Mucosa of stomach (tissue), 1 donor: ENCODE results near the gene LRMDA.

ENCODE experiments used
- H3K27me3 ChIP-seq: one replicate; pipeline ENCODE4 v1.7.0; 2013; ENCODE audit warnings: mild to moderate bottlenecking, low read length; ENCODE audit not compliant: control insufficient read depth, insufficient read depth
- H3K36me3 ChIP-seq: one replicate; pipeline ENCODE4 v1.7.0; 2013; ENCODE audit warnings: low read length; ENCODE audit not compliant: control insufficient read depth, insufficient read depth
- H3K4me1 ChIP-seq: one replicate; pipeline ENCODE4 v1.7.0; 2013; ENCODE audit warnings: mild to moderate bottlenecking, low read length; ENCODE audit not compliant: control insufficient read depth, insufficient read depth
- H3K4me3 ChIP-seq: one replicate; pipeline ENCODE4 v1.7.0; 2013; ENCODE audit warnings: low read length
- H3K9ac ChIP-seq: one replicate; pipeline ENCODE4 v1.7.0; 2013; ENCODE audit warnings: mild to moderate bottlenecking, low read length, moderate library complexity
- H3K9me3 ChIP-seq: one replicate; pipeline ENCODE4 v1.7.0; 2013; ENCODE audit warnings: mild to moderate bottlenecking, low read length, moderate library complexity; ENCODE audit not compliant: control insufficient read depth
- donor health status: Pancreatic carcinoma.

Gene LRMDA

DNA sequence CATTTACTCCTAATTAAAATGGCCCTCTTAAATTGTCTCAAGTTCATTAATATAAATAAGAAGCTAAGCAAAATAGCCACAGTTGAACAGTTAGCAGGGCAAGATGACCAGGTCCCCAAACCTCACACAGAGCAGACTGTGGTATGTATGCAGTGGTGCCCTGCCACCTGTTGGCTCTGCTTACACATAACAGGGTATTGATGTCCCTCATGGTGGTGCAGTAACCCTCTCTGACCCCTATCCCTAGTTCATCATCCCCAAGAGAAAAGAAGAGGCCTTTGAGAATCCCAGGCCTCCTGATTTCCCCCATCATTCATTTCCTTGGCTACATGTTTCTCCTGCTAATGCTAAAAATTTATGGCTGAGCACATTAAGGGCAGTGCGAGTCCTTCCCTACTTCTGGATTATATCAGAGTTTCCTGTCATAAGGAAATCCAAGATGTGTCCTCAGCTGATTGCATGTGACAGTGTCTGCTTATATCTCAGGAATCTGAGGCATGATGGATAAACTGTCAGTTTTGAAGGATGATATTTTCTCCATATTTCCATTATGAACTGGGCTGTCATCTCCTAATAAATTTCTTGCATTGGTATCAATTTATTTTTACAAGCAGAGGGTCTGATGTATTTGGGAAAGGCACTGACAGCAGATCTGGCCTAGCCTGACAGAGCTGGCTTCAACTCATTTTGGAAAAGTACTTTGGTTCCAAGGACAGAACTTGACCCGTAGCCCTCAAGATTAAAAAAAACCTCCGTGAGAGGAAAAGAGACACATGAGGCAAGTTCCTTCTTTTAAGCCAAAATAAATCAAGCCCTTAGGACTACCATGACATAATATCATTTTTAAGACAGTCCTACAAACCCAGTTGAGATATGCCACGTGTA, 880.6 kb downstream of the LRMDA start:
- no peak overlapping the region for H3K4me3 ChIP-seq
- no peak overlapping the region for H3K9ac ChIP-seq
- no peaks in the 10 kb centered on the region for H3K9me3 ChIP-seq
- no peaks in the 10 kb centered on the region for H3K36me3 ChIP-seq
- peaks cover 16% of the 10 kb centered on the region for H3K27me3 ChIP-seq
- H3K4me1 ChIP-seq = no peaks in the 10 kb centered on the region

- Histone ChIP-seq H3K4me3 (no peak overlapping the region), H3K4me1 (no peaks in the 10 kb centered on the region), H3K36me3 (no peaks in the 10 kb centered on the region), H3K9me3 (no peaks in the 10 kb centered on the region), H3K9ac (no peak overlapping the region), H3K27me3 (no peaks in the 10 kb centered on the region)
Observed at GRCh38 chr10:76315240-76315639, 883.8 kb downstream of the LRMDA start.

DNA sequence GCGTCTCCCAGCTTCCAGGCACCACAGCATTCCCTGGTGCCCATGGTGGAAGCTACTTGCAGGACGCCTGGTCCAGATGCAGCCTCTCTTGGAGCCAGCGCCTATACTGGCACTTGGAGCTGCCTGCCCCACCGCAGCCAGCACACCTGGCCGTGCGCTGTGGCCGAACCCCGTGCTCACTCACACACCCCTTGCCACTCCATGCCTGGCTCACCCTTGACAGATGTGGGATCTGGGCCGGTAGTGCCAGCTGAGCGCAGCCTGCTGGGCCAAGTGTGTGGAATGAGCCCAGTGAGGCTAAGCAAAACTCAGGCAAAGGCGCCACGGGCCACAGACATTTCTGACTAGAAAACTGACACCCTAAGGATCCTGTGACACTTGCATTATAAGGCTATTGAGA, 884.8 kb downstream of the LRMDA start:
- Histone ChIP-seq H3K9me3 (no peaks in the 10 kb centered on the region), H3K9ac (no peak overlapping the region), H3K27me3 (no peaks in the 10 kb centered on the region), H3K36me3 (no peaks in the 10 kb centered on the region), H3K4me1 (no peaks in the 10 kb centered on the region), H3K4me3 (no peak overlapping the region)

- Histone ChIP-seq H3K9me3 (no peaks in the 10 kb centered on the region), H3K4me3 (no peak overlapping the region), H3K4me1 (no peaks in the 10 kb centered on the region), H3K36me3 (no peaks in the 10 kb centered on the region), H3K27me3 (no peaks in the 10 kb centered on the region), H3K9ac (no peak overlapping the region)
Observed at GRCh38 chr10:76317078-76317477, 885.7 kb downstream of the LRMDA start.

- H3K27me3 ChIP-seq = no peaks in the 10 kb centered on the region
- H3K9ac ChIP-seq = no peak overlapping the region
- no peaks in the 10 kb centered on the region for H3K9me3 ChIP-seq
- no peaks in the 10 kb centered on the region for H3K36me3 ChIP-seq
- H3K4me1 ChIP-seq = no peaks in the 10 kb centered on the region
- H3K4me3 ChIP-seq = no peak overlapping the region
Observed at GRCh38 chr10:76318211-76318610, 886.8 kb downstream of the LRMDA start.

DNA sequence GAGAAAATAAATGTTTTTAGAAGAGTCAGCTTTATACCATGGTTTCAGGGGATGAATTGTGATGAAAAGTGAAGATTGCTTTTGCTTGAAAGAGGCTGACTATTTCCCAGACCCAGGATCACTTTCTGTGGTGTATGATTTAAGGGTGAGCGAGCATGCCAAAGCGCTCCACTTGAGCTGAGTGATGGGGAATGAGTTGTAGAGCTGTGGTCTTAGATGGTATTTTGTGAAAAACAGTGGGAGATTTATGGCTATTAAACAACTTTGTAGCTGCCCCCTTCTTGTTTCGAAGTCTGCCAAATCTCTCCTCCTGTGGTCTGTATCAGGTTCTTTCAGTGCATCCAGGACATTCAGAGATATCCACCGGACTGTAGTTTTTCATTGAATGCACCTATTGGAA, 888.2 kb downstream of the LRMDA start:
- Histone ChIP-seq H3K9ac (no peak overlapping the region), H3K9me3 (no peaks in the 10 kb centered on the region), H3K4me1 (no peaks in the 10 kb centered on the region), H3K4me3 (no peak overlapping the region), H3K27me3 (no peaks in the 10 kb centered on the region), H3K36me3 (no peaks in the 10 kb centered on the region)

- Histone ChIP-seq H3K9ac (no peak overlapping the region), H3K36me3 (no peaks in the 10 kb centered on the region), H3K27me3 (no peaks in the 10 kb centered on the region), H3K4me3 (no peak overlapping the region), H3K9me3 (no peaks in the 10 kb centered on the region), H3K4me1 (no peaks in the 10 kb centered on the region)
Observed at GRCh38 chr10:76324283-76324682, 892.9 kb downstream of the LRMDA start.

GRCh38 chr10:76327441-76327840, 896.0 kb downstream of the LRMDA start:
- H3K4me3 ChIP-seq = no peak overlapping the region
- no peaks in the 10 kb centered on the region for H3K36me3 ChIP-seq
- no peaks in the 10 kb centered on the region for H3K27me3 ChIP-seq
- no peaks in the 10 kb centered on the region for H3K4me1 ChIP-seq
- no peaks in the 10 kb centered on the region for H3K9me3 ChIP-seq
- H3K9ac ChIP-seq = no peak overlapping the region

DNA sequence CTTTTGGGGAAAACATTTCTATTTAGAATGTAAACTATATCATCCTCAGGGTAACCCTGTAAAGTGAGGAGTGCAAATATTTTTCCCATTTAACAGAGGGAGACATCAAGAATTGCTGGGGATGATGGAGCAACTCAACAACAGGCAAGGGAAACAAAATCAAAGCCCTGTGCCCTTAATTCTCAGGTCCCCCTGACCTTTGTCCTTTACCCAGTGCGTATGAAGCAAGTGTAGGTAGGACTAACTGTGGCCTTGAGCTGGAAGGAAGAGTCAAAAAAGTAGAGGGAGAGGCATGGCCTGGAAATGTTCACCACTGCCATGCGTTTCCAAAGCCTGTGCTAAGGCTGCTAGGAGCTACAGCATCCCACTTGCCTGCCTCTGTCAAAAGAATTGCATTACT, 896.9 kb downstream of the LRMDA start:
- no peaks in the 10 kb centered on the region for H3K27me3 ChIP-seq
- no peaks in the 10 kb centered on the region for H3K36me3 ChIP-seq
- H3K4me1 ChIP-seq = no peaks in the 10 kb centered on the region
- H3K4me3 ChIP-seq = no peak overlapping the region
- no peaks in the 10 kb centered on the region for H3K9me3 ChIP-seq
- H3K9ac ChIP-seq = no peak overlapping the region

- H3K27me3 ChIP-seq = no peaks in the 10 kb centered on the region
- H3K36me3 ChIP-seq = no peaks in the 10 kb centered on the region
- H3K9ac ChIP-seq = no peak overlapping the region
- no peak overlapping the region for H3K4me3 ChIP-seq
- no peaks in the 10 kb centered on the region for H3K4me1 ChIP-seq
- H3K9me3 ChIP-seq = no peaks in the 10 kb centered on the region
Observed at GRCh38 chr10:76329891-76330575, 898.6 kb downstream of the LRMDA start.

DNA sequence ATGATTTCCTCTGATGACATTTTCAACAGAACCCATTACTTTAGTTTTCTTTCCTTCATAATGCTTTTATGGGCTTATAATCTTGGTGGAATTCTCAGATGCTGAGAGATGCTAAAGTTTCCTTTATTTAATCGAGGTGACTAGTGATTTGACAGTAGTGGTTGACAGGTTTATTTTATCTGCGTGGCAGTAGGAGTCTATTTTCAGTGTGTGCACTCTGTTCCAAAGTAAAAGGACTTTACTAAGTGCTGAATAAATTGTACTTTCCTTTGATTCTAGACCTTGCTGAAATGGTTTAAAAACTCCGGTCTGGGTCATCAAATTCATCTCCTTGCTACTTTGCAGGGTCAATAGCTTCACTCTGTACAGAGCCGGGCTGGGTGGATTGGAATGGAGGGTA, 900.3 kb downstream of the LRMDA start:
- peaks cover 8% of the 10 kb centered on the region for H3K4me1 ChIP-seq

DNA sequence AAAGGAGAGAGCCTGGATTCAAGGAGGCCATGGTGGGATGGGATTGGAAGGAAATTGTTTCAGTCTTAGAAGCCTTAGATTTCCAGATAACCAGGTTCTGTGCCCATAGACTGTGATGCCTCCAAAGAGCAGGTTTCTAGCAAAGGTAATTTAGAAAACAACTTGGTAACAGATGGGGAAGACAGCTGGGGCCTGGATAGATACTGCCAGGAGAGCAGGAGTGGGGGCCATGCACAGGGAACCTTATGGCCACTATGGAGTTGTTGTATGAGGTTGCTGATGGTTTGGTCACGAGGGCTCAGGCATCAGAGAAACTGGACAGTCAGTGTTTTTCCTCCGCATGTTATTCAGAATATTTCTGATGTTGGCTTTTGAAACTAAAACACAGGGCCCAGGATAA, 901.9 kb downstream of the LRMDA start:
- Histone ChIP-seq H3K9ac (no peak overlapping the region), H3K9me3 (no peaks in the 10 kb centered on the region), H3K4me3 (no peak overlapping the region)

More for the DNA sequence above, 900.3 kb downstream of the LRMDA start:
- no peaks in the 10 kb centered on the region for H3K9me3 ChIP-seq
- H3K9ac ChIP-seq = no peak overlapping the region
- H3K27me3 ChIP-seq = no peaks in the 10 kb centered on the region
- H3K4me3 ChIP-seq = no peak overlapping the region
- H3K36me3 ChIP-seq = no peaks in the 10 kb centered on the region

More for the DNA sequence above, 901.9 kb downstream of the LRMDA start:
- Histone ChIP-seq H3K4me1 (peaks cover 9% of the 10 kb centered on the region), H3K27me3 (no peaks in the 10 kb centered on the region), H3K36me3 (no peaks in the 10 kb centered on the region)
